ENCODE results near the gene DRC7. TPM values are rescaled to one million over a fixed set of nuclear protein-coding genes. Genes with fewer than 3 reads are reported as not detected.

DRC7 gene
- total RNA-seq, 1 experiment from 2014 or later, result 0.72 TPM

- no peak overlapping the region for H3K9ac ChIP-seq (ENCODE audit: extremely low read depth, insufficient read length, low read length)
- H4K5ac ChIP-seq (ENCODE audit: insufficient read length, low read depth, low read length), result no peak overlapping the region
- no peak overlapping the region for H3T11ph ChIP-seq (ENCODE audit: low read length)
- Mint-ChIP-seq H3K4me3 (no peak overlapping the region), H3K36me3 (ENCODE audit: insufficient read depth in 1 of 3, low read depth in 3 of 3) (no peaks in the 10 kb centered on the region), H3K27ac (no peak overlapping the region), H3K27me3 (ENCODE audit: low read depth) (no peaks in the 10 kb centered on the region; the same call in none of the 2 replicates), H3K9me3 (no peaks in the 10 kb centered on the region), H3K4me1 (peaks cover 0 to 9% of the 10 kb centered on the region in 2 experiments; a peak in 2 of 4 replicates)
- no peak overlapping the region for H3K4me2 ChIP-seq (ENCODE audit: insufficient read depth, insufficient read length, low read length)
- H3K56ac ChIP-seq (ENCODE audit: insufficient read length, low read depth, low read length), result no peak overlapping the region
- no peak overlapping the region for H2BK15ac ChIP-seq (ENCODE audit: low read depth, low read length)
- H3K14ac ChIP-seq (ENCODE audit: insufficient read depth, low read length), result no peak overlapping the region
- H3K27me3 ChIP-seq (ENCODE audit: insufficient read depth, low read length), result 0 out of 2 replicates have a peak, but pooled peaks cover 1% of the 10 kb centered on the region
- DNase-seq, result no peak
- H2BK12ac ChIP-seq (ENCODE audit: insufficient read length, low read depth, low read length), result no peak overlapping the region
- no peak overlapping the region for H3K4ac ChIP-seq (ENCODE audit: low read depth, low read length)
- no peak overlapping the region for H4K91ac ChIP-seq (ENCODE audit: insufficient read length, low read depth, low read length)
- H4K8ac ChIP-seq (replicated peaks; ENCODE audit: insufficient read length, low read depth, low read length), result no peak overlapping the region
- no peak overlapping the region for H3K27ac ChIP-seq (ENCODE audit: insufficient read length, low read depth, low read length)
- H2BK5ac ChIP-seq (ENCODE audit: insufficient read length, low read length), result no peak overlapping the region
- H4K20me1 ChIP-seq (ENCODE audit: control insufficient read depth, insufficient read depth, insufficient read length), result no peaks in the 10 kb centered on the region
- no peaks in the 10 kb centered on the region for H3K23me2 ChIP-seq (ENCODE audit: insufficient read length, low read depth, low read length, poor library complexity, severe bottlenecking)
- H3K4me1 ChIP-seq (ENCODE audit: insufficient read depth, low read length), result no peaks in the 10 kb centered on the region
- TF ChIP-seq CTCF (conservative IDR thresholded peaks at IDR 0.05), result no peak
- H2AK5ac ChIP-seq (ENCODE audit: insufficient read length, low read length), result no peak overlapping the region
- H2BK120ac ChIP-seq (ENCODE audit: low read depth, low read length, poor library complexity, severe bottlenecking), result no peak overlapping the region
- H3K79me2 ChIP-seq (ENCODE audit: insufficient read depth, low read length), result no peaks in the 10 kb centered on the region
- H3K9me3 ChIP-seq (ENCODE audit: control insufficient read depth, low read depth, low read length), result no peaks in the 10 kb centered on the region
- H3K23ac ChIP-seq (ENCODE audit: insufficient read length, low read depth, low read length), result no peak overlapping the region
- H3K18ac ChIP-seq (ENCODE audit: insufficient read length, low read depth, low read length), result no peak overlapping the region
- no CpG with 5 or more reads among the region's 10 CpGs for WGBS (ENCODE audit: extremely low coverage, insufficient read length, low lambda C conversion rate)
- H2BK20ac ChIP-seq (ENCODE audit: low read depth, low read length, poor library complexity, severe bottlenecking), result no peak overlapping the region
- no peak overlapping the region for H2AFZ ChIP-seq (ENCODE audit: low read length)
- H3K79me1 ChIP-seq (ENCODE audit: insufficient read depth, low read depth, low read length, poor library complexity, severe bottlenecking), result no peaks in the 10 kb centered on the region
Observed at GRCh38 chr16:57658130-57658877, 36.3 kb upstream of the DRC7 start.
